Stimulated activated CD8-positive, alpha-beta memory T cell treated with anti-CD3 and anti-CD28 coated beads, Interleukin-7, amount 100 ng/mL, for 24 hours (primary cell): ENCODE results near the gene HOXD8.

Experiments used
- DNase-seq: peaks from one replicate; pipeline ENCODE4 v3.0.0-alpha.2; 2020; ENCODE audit warnings: low read depth

HOXD8 gene

GRCh38 chr2:176117162-176117822 lies 12.2 kb upstream of the HOXD8 start:
- no peak for DNase-seq

GRCh38 chr2:176117823-176118371 lies 11.6 kb upstream of the HOXD8 start:
- no peak for DNase-seq

- no peak for DNase-seq
These were observed 10.7 kb upstream of the HOXD8 start for GRCh38 chr2:176118601-176119339.

- no peak for DNase-seq
These were observed 8.9 kb upstream of the HOXD8 start for GRCh38 chr2:176120364-176121189.

- no peak for DNase-seq
These were observed 8.1 kb upstream of the HOXD8 start for GRCh38 chr2:176121190-176122051.

GRCh38 chr2:176122052-176122682 lies 7.3 kb upstream of the HOXD8 start:
- no peak for DNase-seq

- DNase-seq, result no peak
These were observed 6.7 kb upstream of the HOXD8 start, which contains the start of gene HOXD9 for GRCh38 chr2:176122683-176123410. TSS of gene HOXD9 (plus strand) at chr2:176122719. CDS start at chr2:176122769, 50 bp downstream.

GRCh38 chr2:176123411-176124109 lies 5.9 kb upstream of the HOXD8 start:
- DNase-seq, result no peak

- DNase-seq, result no peak
These were observed 5.2 kb upstream of the HOXD8 start for GRCh38 chr2:176124110-176124946.

- no peak for DNase-seq
These were observed 4.3 kb upstream of the HOXD8 start for GRCh38 chr2:176124947-176125771.

- no peak for DNase-seq
These were observed 3.8 kb upstream of the HOXD8 start for GRCh38 chr2:176125772-176126054.

GRCh38 chr2:176126929-176127773 lies 2.4 kb upstream of the HOXD8 start:
- DNase-seq, result peak; percentile 52

GRCh38 chr2:176127774-176128072 lies 1.8 kb upstream of the HOXD8 start:
- no peak for DNase-seq

- no peak for DNase-seq
These were observed 1.1 kb upstream of the HOXD8 start for GRCh38 chr2:176128172-176128981.

GRCh38 chr2:176129813-176130146 lies 275 bp downstream of the HOXD8 start:
- no peak for DNase-seq

- no peak for DNase-seq
These were observed 847 bp downstream of the HOXD8 start for GRCh38 chr2:176130147-176130956.
